ENCODE measurements around the gene NT5DC2. TPM values are rescaled to one million over a fixed set of nuclear protein-coding genes. Genes with fewer than 3 reads are reported as not detected.

The NT5DC2 gene
- total and polyA plus RNA-seq, 2 of the 8 experiments (the other 6 are each of a cell fraction or from before 2014, with no cell fraction given) = 331 to 477 TPM

- Histone ChIP-seq H3K18ac (ENCODE audit: extremely low read depth, low read length) (no peak overlapping the region), H2BK12ac (ENCODE audit: low read depth, low read length) (no peak overlapping the region), H3K79me2 (ENCODE audit: control insufficient read depth in 1 of 2, insufficient read depth in 2 of 2, low read length in 2 of 2) (no peaks in the 10 kb centered on the region), H2BK120ac (replicated peaks; ENCODE audit: low read depth, low read length) (no peak overlapping the region), H3K23ac (ENCODE audit: insufficient read length) (no peak overlapping the region), H3K4me1 (replicated peaks in 1 of 4; ENCODE audit: control insufficient read depth in 3 of 4, insufficient read depth in 4 of 4, low read length in 3 of 4) (peaks cover 0 to 4% (median 0%) of the 10 kb centered on the region in 4 experiments; a peak in 1 of 7 replicates), H2AK5ac (ENCODE audit: low read depth, low read length) (no peak overlapping the region), H3K36me3 (ENCODE audit: control insufficient read depth in 2 of 4, insufficient read depth in 4 of 4, low read length in 3 of 4) (no peaks in the 10 kb centered on the region), H3K27me3 (replicated peaks in 1 of 4; ENCODE audit: control insufficient read depth in 3 of 4, extremely low read depth in 1 of 4, insufficient read depth in 3 of 4, low read length in 3 of 4) (no peaks in the 10 kb centered on the region), H3K4me3 (ENCODE audit: extremely low read depth in 1 of 4, insufficient read depth in 2 of 4, low read depth in 3 of 4, low read length in 4 of 4) (no peak overlapping the region), H4K5ac (ENCODE audit: insufficient read length, low read depth, low read length) (no peak overlapping the region), H2BK15ac (ENCODE audit: low read length) (0 out of 2 replicates have a peak overlapping the region, but pooled peaks have one; percentile 61), H3K79me1 (ENCODE audit: low read depth, low read length) (no peaks in the 10 kb centered on the region), H3K4ac (replicated peaks; ENCODE audit: insufficient read length, low read depth, low read length) (no peak overlapping the region), H3K4me2 (ENCODE audit: insufficient read depth in 1 of 2, low read depth in 2 of 2, low read length in 2 of 2) (no peak overlapping the region), H2AFZ (ENCODE audit: low read length) (0 out of 2 replicates have a peak overlapping the region, but pooled peaks have one; percentile 3), H3K56ac (replicated peaks; ENCODE audit: insufficient read length, low read depth, low read length) (no peak overlapping the region), H2BK5ac (ENCODE audit: low read depth, low read length) (no peak overlapping the region), H3K9me3 (ENCODE audit: insufficient read depth in 2 of 2, low read depth in 1 of 2, low read length in 1 of 2) (no peaks in the 10 kb centered on the region), H3K14ac (ENCODE audit: insufficient read length) (no peak overlapping the region), H4K20me1 (replicated peaks in 1 of 2; ENCODE audit: control insufficient read depth in 1 of 2, insufficient read depth in 2 of 2, low read length in 2 of 2) (peaks cover 0 to 1% of the 10 kb centered on the region in 2 experiments), H3K23me2 (ENCODE audit: low read depth, low read length) (no peaks in the 10 kb centered on the region), H4K8ac (ENCODE audit: extremely low read depth, insufficient read depth, low read length) (no peak overlapping the region), H3K27ac (ENCODE audit: low read depth, low read length) (no peak overlapping the region), H4K91ac (replicated peaks; ENCODE audit: insufficient read length, low read length) (no peak overlapping the region), H3K9ac (replicated peaks in 1 of 4; ENCODE audit: extremely low read depth in 1 of 4, low read depth in 3 of 4, low read length in 3 of 4) (no peak overlapping the region), H2BK20ac (ENCODE audit: low read length) (no peak overlapping the region)
- no peak for FAIRE-seq
- ChIA-PET POLR2A (ENCODE audit: partially characterized antibody) (interaction anchor here (0.9 to 4.1 kb wide), 7 partner anchors 9 to 29 kb away, joined by 3 to 16 read pairs (median 4); no protein-coding TSS in a partner anchor), CTCF (ENCODE audit: partially characterized antibody) (interaction anchor here (0.7 to 3.5 kb wide), 9 partner anchors 10 to 105 kb away, joined by 3 to 12 read pairs (median 4); partner anchors contain the start of gene STAB1)
- TF ChIP-seq E2F6 (IDR thresholded peaks at IDR 0.05) = no peak
- no peak for TF ChIP-seq SIN3A (conservative IDR thresholded peaks at IDR 0.05 in 1 of 2, IDR thresholded peaks at IDR 0.05 in 1 of 2; ENCODE audit: low read depth in 1 of 2, low read length in 2 of 2)
- TF ChIP-seq SRF (IDR thresholded peaks at IDR 0.05; ENCODE audit: low read depth, low read length) = no peak
- TF ChIP-seq BCL11A (IDR thresholded peaks at IDR 0.05; ENCODE audit: low read depth in 2 of 2, low read length in 2 of 2) = no peak
- TF ChIP-seq TCF12 (IDR thresholded peaks at IDR 0.05; ENCODE audit: low read depth, low read length) = no peak
- TF ChIP-seq EGR1 (IDR thresholded peaks at IDR 0.05; ENCODE audit: borderline replicate concordance, low read depth, low read length) = no peak
- no peak for TF ChIP-seq CHD2 (IDR thresholded peaks at IDR 0.05; ENCODE audit: low read length)
- no peak for TF ChIP-seq RBBP5 (IDR thresholded peaks at IDR 0.05; ENCODE audit: borderline replicate concordance, low read depth, low read length)
- TF ChIP-seq CREB1 (IDR thresholded peaks at IDR 0.05) = no peak
- no peak for TF ChIP-seq KDM5A (IDR thresholded peaks at IDR 0.05; ENCODE audit: low read length)
- TF ChIP-seq BRCA1 (IDR thresholded peaks at IDR 0.05; ENCODE audit: low read depth, low read length) = no peak
- TF ChIP-seq EZH2 (IDR thresholded peaks at IDR 0.05; ENCODE audit: low read depth, low read length, severe bottlenecking) = no peak
- DNase-seq (ENCODE audit: low read depth in 1 of 2, low spot score in 2 of 2) = no peak
- 83% methylated on average over 8 of the region's 8 CpGs; no CpG with 5 or more reads in 1 of the 2 experiments for WGBS, 2 experiments (ENCODE audit: extremely low coverage in 1 of 2, insufficient coverage in 1 of 2, insufficient read length in 1 of 2, insufficient replicate concordance in 2 of 2, low coverage in 1 of 2, low lambda C conversion rate in 2 of 2, missing lambda C conversion rate in 1 of 2)
These were observed 21.6 kb downstream of the NT5DC2 start for GRCh38 chr3:52512105-52512504.
